Measurements from ENCODE around the gene NECTIN1. TPM values are rescaled to one million over a fixed set of nuclear protein-coding genes. Genes with fewer than 3 reads are reported as not detected.

Gene NECTIN1
- total RNA-seq, 4 donors from 2014 or later = 112 to 176 (median 164) TPM

GRCh38 chr11:119693253-119693815 lies 35.7 kb downstream of the NECTIN1 start:
- Histone ChIP-seq H3K4me3 (no peak overlapping the region), H3K9me3 (no peaks in the 10 kb centered on the region), H3K36me3 (no peaks in the 10 kb centered on the region), H3K27me3 (no peaks in the 10 kb centered on the region), H3K4me1 (peaks cover 98% of the 10 kb centered on the region), H3K27ac (peak overlapping the region; percentile 91)
- 45% methylated on average over 7 of the region's 7 CpGs for WGBS
- DNase-seq (ENCODE audit: low spot score in 2 of 2) = no peak
- TF ChIP-seq CTCF (IDR thresholded peaks at IDR 0.05) (no peak), POLR2AphosphoS5 (IDR thresholded peaks at IDR 0.05) (no peak), POLR2A (IDR thresholded peaks at IDR 0.05) (no peak), EP300 (IDR thresholded peaks at IDR 0.05) (no peak)

- DNase-seq (ENCODE audit: low spot score in 2 of 2) = no peak
- TF ChIP-seq CTCF (IDR thresholded peaks at IDR 0.05) (no peak), POLR2A (IDR thresholded peaks at IDR 0.05) (no peak), EP300 (IDR thresholded peaks at IDR 0.05) (no peak), POLR2AphosphoS5 (IDR thresholded peaks at IDR 0.05) (no peak)
- H3K4me1 ChIP-seq = peaks cover 95% of the 10 kb centered on the region
- peak overlapping the region; percentile 91 for H3K27ac ChIP-seq
- WGBS = 35% methylated on average over 2 of the region's 2 CpGs
- no peaks in the 10 kb centered on the region for H3K36me3 ChIP-seq
- H3K4me3 ChIP-seq = no peak overlapping the region
- no peaks in the 10 kb centered on the region for H3K9me3 ChIP-seq
- no peaks in the 10 kb centered on the region for H3K27me3 ChIP-seq
Measured at GRCh38 chr11:119692540-119692820, 36.5 kb downstream of the NECTIN1 start.

GRCh38 chr11:119691701-119692539 lies 37.1 kb downstream of the NECTIN1 start:
- 38% methylated on average over 16 of the region's 27 CpGs for WGBS
- no peaks in the 10 kb centered on the region for H3K36me3 ChIP-seq
- no peaks in the 10 kb centered on the region for H3K27me3 ChIP-seq
- H3K4me3 ChIP-seq = no peak overlapping the region
- peaks cover 95% of the 10 kb centered on the region for H3K4me1 ChIP-seq
- no peaks in the 10 kb centered on the region for H3K9me3 ChIP-seq
- no peak for DNase-seq (ENCODE audit: low spot score in 2 of 2)
- TF ChIP-seq POLR2AphosphoS5 (IDR thresholded peaks at IDR 0.05) = peak in 1 of 3 donors; percentile 10
- TF ChIP-seq EP300 (IDR thresholded peaks at IDR 0.05) = no peak
- peak overlapping the region; percentile 91 for H3K27ac ChIP-seq

GRCh38 chr11:119691020-119691666 lies 37.9 kb downstream of the NECTIN1 start:
- no peak overlapping the region for H3K4me3 ChIP-seq
- H3K36me3 ChIP-seq = no peaks in the 10 kb centered on the region
- TF ChIP-seq POLR2A (IDR thresholded peaks at IDR 0.05) (no peak), CTCF (IDR thresholded peaks at IDR 0.05) (no peak), EP300 (IDR thresholded peaks at IDR 0.05) (no peak), POLR2AphosphoS5 (IDR thresholded peaks at IDR 0.05) (no peak)
- WGBS = 42% methylated on average over 7 of the region's 9 CpGs
- peaks cover 95% of the 10 kb centered on the region for H3K4me1 ChIP-seq
- H3K9me3 ChIP-seq = no peaks in the 10 kb centered on the region
- peak overlapping the region; percentile 91 for H3K27ac ChIP-seq
- no peaks in the 10 kb centered on the region for H3K27me3 ChIP-seq
- DNase-seq (ENCODE audit: low spot score in 2 of 2) = no peak

- H3K27ac ChIP-seq = peak overlapping the region; percentile 91
- TF ChIP-seq EP300 (IDR thresholded peaks at IDR 0.05) (no peak), POLR2AphosphoS5 (IDR thresholded peaks at IDR 0.05) (no peak), CTCF (IDR thresholded peaks at IDR 0.05) (no peak), POLR2A (IDR thresholded peaks at IDR 0.05) (no peak)
- 73% methylated on average over 5 of the region's 7 CpGs for WGBS
- H3K9me3 ChIP-seq = no peaks in the 10 kb centered on the region
- no peak overlapping the region for H3K4me3 ChIP-seq
- no peaks in the 10 kb centered on the region for H3K36me3 ChIP-seq
- no peak for DNase-seq (ENCODE audit: low spot score in 2 of 2)
- no peaks in the 10 kb centered on the region for H3K27me3 ChIP-seq
- H3K4me1 ChIP-seq = peaks cover 95% of the 10 kb centered on the region
Measured at GRCh38 chr11:119689302-119689701, 39.7 kb downstream of the NECTIN1 start.
